ENCODE data around the gene ATP1A3.

The ATP1A3 gene

DNA sequence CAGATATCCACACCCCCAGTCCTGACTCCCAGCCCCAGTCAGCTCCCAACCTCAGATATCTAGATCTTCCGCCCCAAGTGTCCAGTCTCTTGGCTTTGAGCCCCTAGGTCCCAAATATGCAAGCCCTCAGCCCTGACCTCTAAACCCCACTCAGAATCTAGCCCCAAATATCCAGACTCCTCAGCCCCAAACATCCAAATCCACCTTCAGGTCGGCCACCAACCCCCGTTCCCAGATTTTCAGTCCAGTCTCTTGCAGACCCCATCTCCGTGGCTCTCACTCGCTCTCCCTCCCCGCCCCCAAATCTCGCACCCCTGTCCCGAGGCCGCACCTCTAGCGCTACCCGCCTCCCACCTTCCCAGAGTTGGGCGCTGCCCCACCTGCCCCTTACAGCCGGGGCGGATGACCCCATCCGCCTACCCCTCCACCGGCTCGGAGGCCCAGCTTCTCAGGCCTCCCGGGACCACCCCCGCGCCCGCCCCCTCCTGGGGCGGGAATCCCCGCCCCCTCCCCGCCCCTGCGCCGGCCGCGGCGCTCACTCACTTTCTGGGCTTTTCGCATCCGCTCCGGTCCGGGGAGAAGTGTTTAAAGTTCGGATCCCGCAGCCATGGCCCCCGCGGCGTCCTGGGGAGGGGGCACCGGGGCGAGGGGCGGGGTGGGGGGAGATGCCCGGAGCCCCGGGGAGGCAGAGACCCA, 66.4 kb downstream of the ATP1A3 start:
- H3K4me1 ChIP-seq (ENCODE audit: control insufficient read depth, insufficient read depth, low read length) = peaks cover 18% of the 10 kb centered on the region
- H3K9ac ChIP-seq (ENCODE audit: low read length) = peak overlapping the region; percentile 40
- no peaks in the 10 kb centered on the region for H3K9me3 ChIP-seq (ENCODE audit: control insufficient read depth, low read length)
- peaks cover 83% of the 10 kb centered on the region for H3K27me3 ChIP-seq (ENCODE audit: control insufficient read depth, insufficient read depth, low read length)
- no peak overlapping the region for H3K4me3 ChIP-seq (ENCODE audit: low read length)
- H3K36me3 ChIP-seq (ENCODE audit: control insufficient read depth, insufficient read depth, low read length) = no peaks in the 10 kb centered on the region

DNA sequence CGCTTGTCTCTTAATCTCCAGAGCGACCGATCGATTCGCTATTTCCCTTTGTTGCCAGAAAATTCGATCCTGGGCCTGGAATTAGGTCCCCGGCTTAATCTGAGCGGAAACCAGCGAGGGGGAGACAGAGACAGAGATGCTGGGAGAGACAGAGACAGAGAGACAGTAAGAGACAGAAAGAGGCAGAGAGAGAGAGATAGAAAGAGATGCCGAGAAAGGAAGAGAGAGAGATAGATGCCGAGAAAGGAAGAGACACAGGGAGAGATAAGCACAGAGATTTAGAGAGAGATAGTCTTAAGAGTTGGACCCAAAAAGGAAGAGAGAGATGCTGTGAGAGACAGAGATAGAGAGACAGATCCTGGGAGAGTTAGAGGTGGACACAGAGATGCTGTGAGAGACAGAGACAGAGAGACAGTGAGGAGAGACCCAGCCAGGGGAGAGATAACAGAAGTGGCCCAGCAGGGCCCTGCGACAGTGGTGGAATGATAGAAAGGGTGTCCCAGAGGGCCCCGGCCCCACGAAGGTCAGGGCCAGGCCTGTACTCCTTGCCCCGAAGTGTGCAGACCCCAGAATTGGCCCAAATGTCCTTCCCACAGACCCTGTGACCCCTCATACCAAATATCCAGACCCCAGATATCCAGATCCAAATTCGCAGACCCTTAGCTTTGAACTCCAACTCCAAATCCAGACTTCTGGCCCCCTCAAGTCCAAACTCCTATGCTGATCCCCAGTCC, 67.1 kb downstream of the ATP1A3 start:
- Histone ChIP-seq H3K4me3 (ENCODE audit: low read length) (no peak overlapping the region), H3K27me3 (ENCODE audit: control insufficient read depth, insufficient read depth, low read length) (peaks cover 83% of the 10 kb centered on the region), H3K9me3 (ENCODE audit: control insufficient read depth, low read length) (no peaks in the 10 kb centered on the region), H3K9ac (ENCODE audit: low read length) (no peak overlapping the region), H3K4me1 (ENCODE audit: control insufficient read depth, insufficient read depth, low read length) (peaks cover 15% of the 10 kb centered on the region), H3K36me3 (ENCODE audit: control insufficient read depth, insufficient read depth, low read length) (no peaks in the 10 kb centered on the region)

DNA sequence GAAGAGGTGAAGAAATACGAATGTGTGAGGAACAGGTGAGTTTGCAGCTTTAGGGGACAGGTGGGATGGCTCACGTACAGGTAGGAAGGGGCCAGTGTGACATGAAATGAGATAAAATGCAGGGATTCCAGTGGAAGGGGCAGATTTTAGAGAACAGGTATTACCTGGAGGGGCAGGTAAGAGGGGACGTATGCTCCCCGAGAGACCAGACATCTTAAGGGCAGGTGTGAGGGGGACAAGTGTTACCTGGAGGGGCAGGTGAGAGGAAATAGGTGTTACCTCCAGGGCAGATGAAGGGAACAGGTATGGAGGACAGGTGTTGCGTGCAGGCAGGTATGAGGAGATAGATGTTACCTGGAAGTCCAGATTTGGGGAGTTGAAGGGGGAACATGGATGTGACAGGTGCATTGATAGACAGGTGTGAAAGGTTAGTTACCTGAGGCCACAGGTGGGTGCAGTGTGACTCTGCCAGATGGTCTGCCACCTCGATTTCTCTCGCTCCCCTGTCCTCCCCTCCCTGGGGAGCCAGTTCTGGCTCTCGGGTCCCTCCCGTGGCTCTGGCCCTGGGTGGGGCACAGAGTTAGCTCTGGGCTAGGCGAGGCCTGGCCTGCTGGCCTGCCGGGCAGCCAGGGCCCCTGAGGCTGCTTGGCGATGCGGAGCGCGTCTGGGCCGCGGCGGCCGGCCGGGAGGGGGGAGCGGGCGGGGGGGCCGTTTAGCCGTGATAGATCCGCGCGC, 67.8 kb downstream of the ATP1A3 start:
- peaks cover 15% of the 10 kb centered on the region for H3K4me1 ChIP-seq (ENCODE audit: control insufficient read depth, insufficient read depth, low read length)
- H3K27me3 ChIP-seq (ENCODE audit: control insufficient read depth, insufficient read depth, low read length) = peaks cover 83% of the 10 kb centered on the region
- H3K9me3 ChIP-seq (ENCODE audit: control insufficient read depth, low read length) = no peaks in the 10 kb centered on the region
- no peak overlapping the region for H3K4me3 ChIP-seq (ENCODE audit: low read length)
- no peaks in the 10 kb centered on the region for H3K36me3 ChIP-seq (ENCODE audit: control insufficient read depth, insufficient read depth, low read length)
- H3K9ac ChIP-seq (ENCODE audit: low read length) = no peak overlapping the region

DNA sequence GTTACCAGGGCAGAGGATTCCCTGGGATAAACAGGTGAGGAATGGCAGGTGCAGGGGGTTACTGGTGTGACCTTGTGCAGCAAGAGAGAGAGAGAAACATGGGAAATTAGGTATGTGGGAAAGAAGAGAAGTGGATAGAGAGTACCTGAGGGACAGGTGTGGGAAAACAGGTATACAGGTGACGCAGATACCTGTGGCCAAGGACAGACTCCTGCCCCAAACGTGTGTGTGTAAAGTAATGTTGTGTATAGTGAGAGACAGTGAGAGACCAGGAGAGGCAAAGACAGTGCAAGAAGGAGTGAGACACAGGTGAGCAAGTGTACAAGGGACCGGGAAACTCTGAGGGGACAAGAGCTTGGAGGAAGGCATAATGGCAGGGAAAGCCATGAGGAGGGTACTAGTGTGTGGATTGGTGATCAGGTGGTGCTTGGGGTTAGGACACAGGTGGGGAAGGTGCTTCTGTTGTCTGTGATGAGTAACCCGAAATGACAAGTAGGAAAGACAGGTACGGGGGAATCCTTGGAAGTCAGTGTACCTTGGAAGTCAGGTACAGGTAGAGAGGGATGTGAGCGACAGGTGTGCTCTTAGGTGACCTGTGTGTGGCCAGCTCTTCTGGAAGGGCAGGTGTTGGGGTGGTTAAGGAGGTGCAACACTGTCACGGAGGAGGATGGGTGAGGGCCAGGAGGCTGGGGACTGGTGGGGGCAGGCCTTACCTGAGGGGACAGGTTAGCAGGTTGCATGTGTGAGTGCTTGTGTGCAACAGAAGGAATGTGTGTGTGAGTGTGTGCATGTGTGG, 68.6 kb downstream of the ATP1A3 start:
- no peak overlapping the region for H3K4me3 ChIP-seq (ENCODE audit: low read length)
- H3K9ac ChIP-seq (ENCODE audit: low read length) = no peak overlapping the region
- peaks cover 15% of the 10 kb centered on the region for H3K4me1 ChIP-seq (ENCODE audit: control insufficient read depth, insufficient read depth, low read length)
- peaks cover 84% of the 10 kb centered on the region for H3K27me3 ChIP-seq (ENCODE audit: control insufficient read depth, insufficient read depth, low read length)
- H3K9me3 ChIP-seq (ENCODE audit: control insufficient read depth, low read length) = no peaks in the 10 kb centered on the region
- no peaks in the 10 kb centered on the region for H3K36me3 ChIP-seq (ENCODE audit: control insufficient read depth, insufficient read depth, low read length)

DNA sequence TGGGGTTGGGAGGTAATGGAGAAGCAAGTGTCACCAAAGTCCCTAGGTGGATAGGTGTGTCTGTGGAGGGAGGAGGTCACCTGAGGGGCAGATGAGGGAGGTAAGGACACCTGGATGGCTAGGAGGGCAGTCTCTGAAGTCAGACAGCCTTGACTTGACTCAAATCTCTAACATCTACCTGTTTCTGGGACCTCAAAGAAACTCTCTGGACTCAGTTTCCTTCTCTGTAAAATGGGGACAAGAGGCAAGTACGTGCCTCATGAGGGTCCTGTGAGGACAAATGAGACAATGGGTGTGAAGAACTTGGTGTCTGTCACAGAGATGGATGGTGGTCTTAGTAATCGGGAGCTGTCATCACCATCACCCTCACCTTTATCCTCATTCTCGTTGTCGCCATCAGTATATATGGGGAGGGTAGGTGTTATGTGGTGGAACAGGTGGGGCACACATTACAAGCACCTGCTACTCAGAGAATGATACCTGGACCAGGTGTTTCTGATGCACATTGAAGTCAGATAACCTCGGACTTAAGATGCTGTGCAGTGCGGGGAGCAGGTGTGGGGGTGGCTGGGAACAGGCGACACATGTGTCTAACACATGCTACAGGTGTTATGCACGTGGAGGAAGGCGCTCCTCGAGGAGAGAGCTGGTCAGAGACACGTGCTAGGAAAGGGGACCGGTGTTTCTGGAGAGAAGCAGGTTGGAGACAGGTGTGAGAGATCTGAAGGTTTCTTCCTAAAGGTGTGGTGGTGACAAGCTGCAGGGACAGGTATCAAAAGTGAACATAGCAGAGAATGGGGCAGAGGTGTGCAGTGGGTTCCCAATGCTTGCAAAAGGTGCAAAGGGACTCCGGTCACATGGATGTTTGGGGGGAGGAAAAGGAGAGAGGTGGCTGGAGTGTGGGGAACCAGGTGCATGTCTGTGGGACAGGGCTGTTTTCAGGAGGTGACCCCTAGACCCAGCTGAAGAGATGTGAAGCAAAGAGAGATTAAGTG, 69.6 kb downstream of the ATP1A3 start:
- no peak overlapping the region for H3K4me3 ChIP-seq (ENCODE audit: low read length)

DNA sequence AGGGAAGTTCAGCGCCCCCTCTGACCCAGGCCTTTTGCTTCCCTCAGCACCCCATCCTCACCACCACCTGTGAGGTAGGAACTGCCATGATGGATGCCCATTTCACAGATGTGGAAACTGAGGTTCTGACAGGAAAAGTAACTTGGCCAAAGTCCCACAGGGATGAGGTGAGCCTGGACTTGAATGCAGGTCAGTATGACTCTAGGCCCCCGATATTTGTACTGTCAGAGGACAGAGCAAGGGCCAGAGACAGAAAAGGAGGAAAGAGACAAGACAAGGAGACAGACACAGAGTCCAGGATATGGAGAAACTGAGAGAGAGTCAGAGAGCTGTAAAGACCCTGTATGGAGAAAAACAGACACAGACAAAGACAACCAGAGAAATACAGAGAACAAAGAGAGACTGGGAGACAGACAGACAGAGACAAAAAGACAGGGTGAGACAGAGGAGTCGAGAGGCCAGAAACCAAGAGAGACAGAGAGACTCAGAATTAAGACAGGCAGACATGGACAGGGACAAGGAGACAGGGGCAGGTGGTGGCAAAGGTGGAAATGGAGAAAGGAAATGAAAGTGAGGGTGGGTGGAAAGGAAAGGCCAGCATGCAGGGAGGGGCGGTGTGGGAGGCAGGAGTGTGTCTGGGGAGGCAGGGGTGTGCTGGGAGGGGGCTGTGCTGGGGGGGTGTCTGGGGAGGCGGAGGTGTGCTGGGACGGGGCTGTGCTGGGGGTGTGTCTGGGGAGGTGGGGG, 70.8 kb downstream of the ATP1A3 start:
- Histone ChIP-seq H3K4me1 (ENCODE audit: control insufficient read depth, insufficient read depth, low read length) (no peaks in the 10 kb centered on the region), H3K9me3 (ENCODE audit: control insufficient read depth, low read length) (no peaks in the 10 kb centered on the region), H3K27me3 (ENCODE audit: control insufficient read depth, insufficient read depth, low read length) (peaks cover 70% of the 10 kb centered on the region), H3K4me3 (ENCODE audit: low read length) (no peak overlapping the region), H3K36me3 (ENCODE audit: control insufficient read depth, insufficient read depth, low read length) (no peaks in the 10 kb centered on the region), H3K9ac (ENCODE audit: low read length) (no peak overlapping the region)

More for the DNA sequence above, 69.6 kb downstream of the ATP1A3 start:
- no peaks in the 10 kb centered on the region for H3K9me3 ChIP-seq (ENCODE audit: control insufficient read depth, low read length)
- H3K27me3 ChIP-seq (ENCODE audit: control insufficient read depth, insufficient read depth, low read length) = peaks cover 81% of the 10 kb centered on the region
- H3K36me3 ChIP-seq (ENCODE audit: control insufficient read depth, insufficient read depth, low read length) = no peaks in the 10 kb centered on the region
- H3K9ac ChIP-seq (ENCODE audit: low read length) = no peak overlapping the region
- peaks cover 9% of the 10 kb centered on the region for H3K4me1 ChIP-seq (ENCODE audit: control insufficient read depth, insufficient read depth, low read length)

DNA sequence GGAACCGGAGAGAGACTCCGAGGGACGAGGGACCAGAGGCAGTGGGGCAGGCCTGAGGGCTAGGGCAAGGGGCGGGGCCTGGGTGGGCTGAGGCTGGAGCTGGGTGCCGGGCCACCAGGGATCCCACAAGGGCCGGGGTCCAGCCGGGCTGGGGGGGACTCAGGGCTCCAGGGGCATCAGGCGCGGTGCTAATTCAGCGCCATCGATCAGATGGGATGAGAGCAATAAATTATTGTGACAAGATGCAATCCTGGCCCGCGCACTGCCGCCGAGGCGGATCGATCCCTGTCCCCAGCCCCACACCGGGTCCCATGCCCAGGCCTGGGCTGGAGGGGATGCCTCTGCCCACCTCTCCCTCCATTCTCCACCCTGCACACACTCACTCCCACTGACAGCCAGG, 71.4 kb downstream of the ATP1A3 start:
- Histone ChIP-seq H3K27me3 (ENCODE audit: control insufficient read depth, insufficient read depth, low read length) (peaks cover 72% of the 10 kb centered on the region), H3K9ac (ENCODE audit: low read length) (no peak overlapping the region)

DNA sequence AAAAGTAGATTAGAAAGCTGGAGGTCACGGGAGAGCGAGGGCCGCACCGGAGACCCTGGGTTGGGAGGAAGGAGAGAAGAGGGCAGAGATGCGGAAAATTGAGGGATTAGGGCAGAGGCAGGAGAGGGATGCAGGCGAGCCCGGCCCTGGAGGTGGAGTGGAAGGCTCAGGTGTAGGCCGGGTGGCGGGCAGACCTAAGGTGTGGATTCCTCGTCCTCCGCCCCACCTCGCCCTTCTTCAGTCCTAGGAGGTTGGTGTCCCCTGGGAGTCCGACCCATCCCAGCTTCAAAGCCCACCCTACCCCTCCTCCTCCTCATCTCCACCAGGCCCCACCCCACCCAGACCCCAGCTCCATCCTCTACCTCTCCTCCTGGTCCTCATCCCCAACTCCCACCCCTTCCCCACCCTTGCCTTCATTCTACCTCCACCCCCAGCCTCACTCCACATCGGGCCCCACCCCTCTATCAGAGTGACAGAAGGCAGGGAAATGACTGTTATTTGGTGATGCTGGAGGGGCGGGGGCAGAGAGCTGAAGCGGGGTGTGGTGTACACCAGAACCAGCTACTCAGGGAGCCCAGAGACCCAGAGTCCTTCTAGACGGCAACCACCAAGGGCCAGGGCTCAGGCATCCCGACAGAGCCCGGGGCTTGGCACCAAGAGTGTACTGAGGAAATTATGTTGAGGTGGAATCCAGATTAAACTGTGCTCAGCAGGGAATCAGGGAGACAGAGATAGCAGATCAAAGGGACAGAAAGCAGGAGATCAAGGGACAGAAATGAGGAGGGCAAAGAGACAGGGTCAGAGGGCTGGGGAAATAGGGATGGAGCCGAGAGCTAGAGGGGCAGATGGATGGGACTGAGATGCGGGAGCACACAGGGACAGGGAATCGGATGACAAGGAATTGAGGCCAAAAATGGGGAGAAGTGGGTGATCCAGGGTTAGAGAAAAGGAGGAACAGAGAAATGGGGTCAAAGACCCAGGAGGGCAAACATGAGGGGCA, 72.2 kb downstream of the ATP1A3 start:
- H3K4me3 ChIP-seq (ENCODE audit: low read length) = no peak overlapping the region
- H3K9me3 ChIP-seq (ENCODE audit: control insufficient read depth, low read length) = no peaks in the 10 kb centered on the region
- no peaks in the 10 kb centered on the region for H3K36me3 ChIP-seq (ENCODE audit: control insufficient read depth, insufficient read depth, low read length)
- H3K9ac ChIP-seq (ENCODE audit: low read length) = no peak overlapping the region
- no peaks in the 10 kb centered on the region for H3K4me1 ChIP-seq (ENCODE audit: control insufficient read depth, insufficient read depth, low read length)
- H3K27me3 ChIP-seq (ENCODE audit: control insufficient read depth, insufficient read depth, low read length) = peaks cover 72% of the 10 kb centered on the region

More for the DNA sequence above, 71.4 kb downstream of the ATP1A3 start:
- Histone ChIP-seq H3K9me3 (ENCODE audit: control insufficient read depth, low read length) (no peaks in the 10 kb centered on the region), H3K4me1 (ENCODE audit: control insufficient read depth, insufficient read depth, low read length) (no peaks in the 10 kb centered on the region), H3K4me3 (ENCODE audit: low read length) (no peak overlapping the region), H3K36me3 (ENCODE audit: control insufficient read depth, insufficient read depth, low read length) (no peaks in the 10 kb centered on the region)

DNA sequence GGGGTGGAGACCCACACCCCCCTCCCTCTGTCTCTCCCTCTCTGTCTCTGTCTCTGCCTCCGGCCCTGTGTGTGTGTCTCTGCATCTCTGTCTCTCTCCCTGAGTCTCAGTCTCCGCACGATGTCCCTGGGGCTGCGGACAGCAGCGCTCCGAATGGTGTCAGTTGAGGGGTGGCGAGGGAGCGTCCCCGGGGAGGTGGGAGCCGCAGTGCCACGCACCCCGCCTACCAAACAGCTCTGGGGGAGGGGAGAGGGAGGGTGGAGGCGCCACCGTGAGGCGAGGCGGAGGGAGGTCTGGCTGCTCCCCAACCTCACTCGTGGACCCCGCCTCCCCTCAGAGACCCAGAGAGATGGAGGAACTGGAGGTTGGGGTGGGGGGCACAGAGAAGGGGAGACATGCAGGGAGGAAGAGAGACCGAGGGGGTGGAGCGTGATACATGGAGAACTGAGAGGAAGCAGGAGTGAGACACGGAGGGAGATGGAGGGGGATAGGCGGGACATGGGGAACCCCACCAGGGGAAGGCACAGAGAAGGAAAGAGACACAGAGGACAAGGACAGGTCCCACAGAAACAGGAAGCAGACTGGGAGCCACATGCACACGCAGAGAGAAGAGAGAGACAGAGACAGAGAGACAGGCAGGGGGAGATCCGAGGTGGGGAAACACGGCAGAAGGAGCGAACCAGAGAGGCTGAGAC, 73.0 kb downstream of the ATP1A3 start:
- Histone ChIP-seq H3K27me3 (ENCODE audit: control insufficient read depth, insufficient read depth, low read length) (peaks cover 73% of the 10 kb centered on the region), H3K4me3 (ENCODE audit: low read length) (no peak overlapping the region)

More for the DNA sequence above, 73.0 kb downstream of the ATP1A3 start:
- no peak overlapping the region for H3K9ac ChIP-seq (ENCODE audit: low read length)
- H3K36me3 ChIP-seq (ENCODE audit: control insufficient read depth, insufficient read depth, low read length) = no peaks in the 10 kb centered on the region
- no peaks in the 10 kb centered on the region for H3K9me3 ChIP-seq (ENCODE audit: control insufficient read depth, low read length)
- no peaks in the 10 kb centered on the region for H3K4me1 ChIP-seq (ENCODE audit: control insufficient read depth, insufficient read depth, low read length)
